ENCODE measurements around the gene LRP1B.

Gene LRP1B

GRCh38 chr2:141569941-141570340 is 560.9 kb downstream of the LRP1B start:
- no peak overlapping the region for H3K4me3 ChIP-seq (ENCODE audit: low read length)
- no peak overlapping the region for H3K9ac ChIP-seq (ENCODE audit: low read length)
- no peaks in the 10 kb centered on the region for H3K36me3 ChIP-seq (replicated peaks; ENCODE audit: insufficient read depth, low read length)
- no peaks in the 10 kb centered on the region for H4K20me1 ChIP-seq (ENCODE audit: insufficient read depth, low read length)
- no peaks in the 10 kb centered on the region for H3K4me1 ChIP-seq (ENCODE audit: low read length)
- H3K27me3 ChIP-seq (replicated peaks; ENCODE audit: insufficient read depth, low read length): no peaks in the 10 kb centered on the region
- no peaks in the 10 kb centered on the region for H3K9me2 ChIP-seq (replicated peaks; ENCODE audit: insufficient read depth, low read length)
- DNase-seq: no peak
- no peak overlapping the region for H3K4me2 ChIP-seq (ENCODE audit: low read depth, low read length)
- no peaks in the 10 kb centered on the region for H3K9me3 ChIP-seq (replicated peaks; ENCODE audit: insufficient read depth, low read length)
- no peak for TF ChIP-seq CTCF (IDR thresholded peaks at IDR 0.05; ENCODE audit: low read length)
- no peak for TF ChIP-seq EZH2 (optimal IDR thresholded peaks at IDR 0.05; ENCODE audit: low read depth, low read length)
- no peak for TF ChIP-seq EZH2phosphoT487 (IDR thresholded peaks at IDR 0.05; ENCODE audit: low read length)
- no peaks in the 10 kb centered on the region for H3F3A ChIP-seq (ENCODE audit: insufficient read depth, low read length)
- no peaks in the 10 kb centered on the region for H3K79me2 ChIP-seq (ENCODE audit: low read length)
- H2AFZ ChIP-seq (ENCODE audit: low read length): no peak overlapping the region
- H3K27ac ChIP-seq (ENCODE audit: low read length): no peak overlapping the region

- Histone ChIP-seq H3K4me1 (ENCODE audit: low read length) (no peaks in the 10 kb centered on the region), H3K36me3 (replicated peaks; ENCODE audit: insufficient read depth, low read length) (no peaks in the 10 kb centered on the region)
- TF ChIP-seq CTCF (IDR thresholded peaks at IDR 0.05; ENCODE audit: low read length) (no peak), EZH2 (optimal IDR thresholded peaks at IDR 0.05; ENCODE audit: low read depth, low read length) (no peak), EZH2phosphoT487 (IDR thresholded peaks at IDR 0.05; ENCODE audit: low read length) (no peak)
These were observed 565.2 kb downstream of the LRP1B start for GRCh38 chr2:141565597-141565996.

GRCh38 chr2:141560723-141561122 is 570.1 kb downstream of the LRP1B start:
- H3F3A ChIP-seq (ENCODE audit: insufficient read depth, low read length): no peaks in the 10 kb centered on the region
- no peak overlapping the region for H3K4me2 ChIP-seq (ENCODE audit: low read depth, low read length)
- no peaks in the 10 kb centered on the region for H3K27me3 ChIP-seq (replicated peaks; ENCODE audit: insufficient read depth, low read length)
- no peak overlapping the region for H2AFZ ChIP-seq (ENCODE audit: low read length)
- no peak overlapping the region for H3K4me3 ChIP-seq (ENCODE audit: low read length)
- H3K27ac ChIP-seq (ENCODE audit: low read length): no peak overlapping the region
- H3K79me2 ChIP-seq (ENCODE audit: low read length): no peaks in the 10 kb centered on the region
- TF ChIP-seq CTCF (IDR thresholded peaks at IDR 0.05; ENCODE audit: low read length): no peak
- no peak overlapping the region for H3K9ac ChIP-seq (ENCODE audit: low read length)
- no peaks in the 10 kb centered on the region for H3K9me2 ChIP-seq (replicated peaks; ENCODE audit: insufficient read depth, low read length)
- no peaks in the 10 kb centered on the region for H3K36me3 ChIP-seq (replicated peaks; ENCODE audit: insufficient read depth, low read length)
- H4K20me1 ChIP-seq (ENCODE audit: insufficient read depth, low read length): no peaks in the 10 kb centered on the region
- no peaks in the 10 kb centered on the region for H3K9me3 ChIP-seq (replicated peaks; ENCODE audit: insufficient read depth, low read length)
- H3K4me1 ChIP-seq (ENCODE audit: low read length): no peaks in the 10 kb centered on the region
- DNase-seq: no peak

More at GRCh38 chr2:141565597-141565996, 565.2 kb downstream of the LRP1B start:
- no peak overlapping the region for H2AFZ ChIP-seq (ENCODE audit: low read length)
- DNase-seq: no peak
- H3K9me3 ChIP-seq (replicated peaks; ENCODE audit: insufficient read depth, low read length): no peaks in the 10 kb centered on the region
- H3K9me2 ChIP-seq (replicated peaks; ENCODE audit: insufficient read depth, low read length): no peaks in the 10 kb centered on the region
- H3K27me3 ChIP-seq (replicated peaks; ENCODE audit: insufficient read depth, low read length): no peaks in the 10 kb centered on the region
- H3F3A ChIP-seq (ENCODE audit: insufficient read depth, low read length): no peaks in the 10 kb centered on the region
- H3K4me3 ChIP-seq (ENCODE audit: low read length): no peak overlapping the region
- H3K27ac ChIP-seq (ENCODE audit: low read length): no peak overlapping the region
- H3K4me2 ChIP-seq (ENCODE audit: low read depth, low read length): no peak overlapping the region
- H4K20me1 ChIP-seq (ENCODE audit: insufficient read depth, low read length): no peaks in the 10 kb centered on the region
- H3K79me2 ChIP-seq (ENCODE audit: low read length): no peaks in the 10 kb centered on the region
- H3K9ac ChIP-seq (ENCODE audit: low read length): no peak overlapping the region
